ENCODE results near the gene ACE2. TPM values are rescaled to one million over a fixed set of nuclear protein-coding genes. Genes with fewer than 3 reads are reported as not detected.

ACE2 gene
- 0.05 TPM in 1 of 5 replicates, not detected in the others for total RNA-seq (2022; extraction: Qiagen RNA extraction)

DNA sequence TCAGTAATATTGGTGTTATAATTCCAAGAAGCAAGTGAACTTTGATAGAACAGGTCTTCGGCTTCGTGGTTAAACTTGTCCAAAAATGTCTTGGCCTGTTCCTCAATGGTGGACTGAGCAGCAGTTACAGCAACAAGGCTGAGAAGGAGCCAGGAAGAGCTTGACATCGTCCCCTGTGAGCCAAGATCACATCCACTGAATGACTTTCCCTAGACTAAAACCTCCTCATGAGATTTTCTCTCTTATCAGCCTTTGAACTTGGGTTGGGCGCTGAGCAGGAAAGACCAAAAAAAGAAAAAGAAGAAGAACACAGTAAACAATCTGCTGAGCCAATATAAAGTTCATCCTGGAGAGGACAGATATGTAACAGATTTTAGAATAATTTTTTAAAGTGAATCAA is at the start of gene ACE2:
Gene ACE2, minus strand, starts transcription at position 216 of the 400 bp plus-strand sequence. Its CDS starts 49 bp downstream, at position 167.

Other genes with a start within 250 kb of the ACE2 start
- 0.14 to 0.57 TPM (median 0.22 TPM) in 5 replicates for gene VEGFD, start 216.5 kb downstream of the ACE2 start, total RNA-seq (2022; extraction: Qiagen RNA extraction)
- gene PIR, start 107.6 kb downstream of the ACE2 start, total RNA-seq (2022; extraction: Qiagen RNA extraction), result 51.4 to 54.5 TPM (median 52.4 TPM) in 5 replicates
- gene BMX, start 100.2 kb downstream of the ACE2 start, total RNA-seq (2022; extraction: Qiagen RNA extraction), result not detected in 5 replicates
- gene CLTRN, start 63.8 kb upstream of the ACE2 start, total RNA-seq (2022; extraction: Qiagen RNA extraction), result 0.73 to 1.2 TPM (median 0.93 TPM) in 5 replicates
- gene CA5B, start 137.3 kb upstream of the ACE2 start, total RNA-seq (2022; extraction: Qiagen RNA extraction), result 2.4 to 2.7 TPM (median 2.5 TPM) in 5 replicates
- 9.7 to 15.2 TPM (median 11.2 TPM) in 5 replicates for gene ZRSR2, start 189.5 kb upstream of the ACE2 start, total RNA-seq (2022; extraction: Qiagen RNA extraction)

Measured in A549 treated with Mapracorat at 1 μM for 4 hours (cell line).